KOPT-K1 (cell line): ENCODE measurements around the gene DISC1.

Experiments
- H3K27ac ChIP-seq: fragments of 200-600 bp; sonication (generic); 2 replicates; pipeline ENCODE4 v1.5.1; 2016; ENCODE audit warnings: antibody characterized with exemption, mild to moderate bottlenecking, low read depth, low read length; ENCODE audit not compliant: poor library complexity, severe bottlenecking
- H3K36me3 ChIP-seq: fragments of 200-600 bp; sonication (generic); 2 replicates; pipeline ENCODE4 v1.5.1; 2017; ENCODE audit warnings: antibody characterized with exemption, mild to moderate bottlenecking, low read length, moderate library complexity; ENCODE audit not compliant: insufficient read depth
- H3K9me3 ChIP-seq: fragments of 200-600 bp; sonication (generic); 2 replicates; pipeline ENCODE4 v1.5.1; 2017; ENCODE audit warnings: antibody characterized with exemption, low read length, mild to moderate bottlenecking; ENCODE audit not compliant: insufficient read depth, poor library complexity, severe bottlenecking

Gene DISC1

GRCh38 chr1:231705806-231706760 is 79.5 kb downstream of the DISC1 start:
- H3K27ac ChIP-seq = no peak overlapping the region
- no peaks in the 10 kb centered on the region for H3K36me3 ChIP-seq
- no peaks in the 10 kb centered on the region for H3K9me3 ChIP-seq

DNA sequence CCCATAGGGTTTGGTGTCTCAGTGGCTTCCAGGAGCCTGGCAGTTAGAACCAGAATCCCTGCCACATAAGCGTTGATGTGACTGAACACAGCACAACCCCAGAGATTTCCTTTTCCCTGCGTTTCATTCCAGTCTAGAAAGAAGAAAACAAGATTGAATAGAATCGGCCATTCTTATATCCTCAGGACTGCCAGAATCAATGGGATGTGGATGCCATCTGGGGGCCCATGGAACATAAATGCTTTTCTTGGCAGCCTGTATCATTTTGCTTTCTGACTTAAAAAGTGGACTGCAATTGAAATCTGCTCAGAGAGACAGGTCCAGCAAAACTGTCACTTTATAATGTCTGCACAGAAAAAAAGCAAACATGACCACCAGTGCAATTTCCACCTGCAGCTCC is 80.3 kb downstream of the DISC1 start:
- H3K36me3 ChIP-seq = no peaks in the 10 kb centered on the region
- H3K9me3 ChIP-seq = no peaks in the 10 kb centered on the region
- no peak overlapping the region for H3K27ac ChIP-seq

- Histone ChIP-seq H3K9me3 (no peaks in the 10 kb centered on the region), H3K36me3 (no peaks in the 10 kb centered on the region), H3K27ac (no peak overlapping the region)
Observed at GRCh38 chr1:231707407-231707806, 80.8 kb downstream of the DISC1 start.

GRCh38 chr1:231708394-231708793 is 81.8 kb downstream of the DISC1 start:
- H3K36me3 ChIP-seq = no peaks in the 10 kb centered on the region
- no peak overlapping the region for H3K27ac ChIP-seq
- no peaks in the 10 kb centered on the region for H3K9me3 ChIP-seq

GRCh38 chr1:231714440-231714839 is 87.8 kb downstream of the DISC1 start:
- Histone ChIP-seq H3K36me3 (no peaks in the 10 kb centered on the region), H3K9me3 (no peaks in the 10 kb centered on the region), H3K27ac (no peak overlapping the region)

GRCh38 chr1:231715816-231716722 is 89.5 kb downstream of the DISC1 start:
- H3K27ac ChIP-seq = no peak overlapping the region
- no peaks in the 10 kb centered on the region for H3K36me3 ChIP-seq
- H3K9me3 ChIP-seq = no peaks in the 10 kb centered on the region

- no peaks in the 10 kb centered on the region for H3K36me3 ChIP-seq
- no peak overlapping the region for H3K27ac ChIP-seq
- no peaks in the 10 kb centered on the region for H3K9me3 ChIP-seq
Observed at GRCh38 chr1:231716879-231717278, 90.3 kb downstream of the DISC1 start.

DNA sequence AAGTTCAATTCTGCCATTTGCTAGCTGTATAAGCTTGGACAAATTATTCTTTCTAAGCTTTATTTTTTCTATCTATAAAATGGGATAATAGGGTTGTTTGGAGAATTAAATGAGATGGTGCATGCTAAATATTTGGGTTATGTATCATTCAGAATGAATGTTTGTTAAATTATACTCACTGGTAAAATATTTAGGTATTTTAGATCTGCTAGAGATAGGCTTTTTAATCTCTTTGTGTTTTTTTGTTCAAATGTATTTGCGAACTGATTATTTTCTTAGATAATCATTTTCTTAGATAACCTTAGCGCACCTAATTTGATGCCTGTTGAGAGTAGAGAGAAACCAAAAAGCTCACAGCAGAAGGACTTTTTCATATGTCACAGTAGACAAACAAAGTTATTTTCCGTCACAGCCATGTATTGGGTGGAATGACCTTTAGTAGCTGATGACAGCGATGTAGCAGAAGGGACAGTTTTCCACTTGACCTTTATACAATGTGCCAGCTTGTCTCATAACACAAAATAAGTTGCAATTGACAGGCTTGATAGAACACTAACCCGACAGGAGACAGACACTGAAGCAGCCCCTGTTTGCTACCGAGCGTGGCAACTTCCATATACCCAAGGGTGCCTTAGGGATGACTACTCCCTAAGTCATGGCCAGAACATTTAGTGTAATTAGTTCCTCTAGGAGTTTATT is 93.0 kb downstream of the DISC1 start:
- no peaks in the 10 kb centered on the region for H3K36me3 ChIP-seq

GRCh38 chr1:231720652-231721325 is 94.2 kb downstream of the DISC1 start:
- no peaks in the 10 kb centered on the region for H3K36me3 ChIP-seq
- H3K9me3 ChIP-seq = no peaks in the 10 kb centered on the region
- H3K27ac ChIP-seq = no peak overlapping the region

More for the DNA sequence above, 93.0 kb downstream of the DISC1 start:
- H3K9me3 ChIP-seq = no peaks in the 10 kb centered on the region
- H3K27ac ChIP-seq = no peak overlapping the region

GRCh38 chr1:231721436-231721835 is 94.8 kb downstream of the DISC1 start:
- Histone ChIP-seq H3K27ac (no peak overlapping the region), H3K9me3 (no peaks in the 10 kb centered on the region), H3K36me3 (no peaks in the 10 kb centered on the region)

- H3K36me3 ChIP-seq = no peaks in the 10 kb centered on the region
- no peak overlapping the region for H3K27ac ChIP-seq
- H3K9me3 ChIP-seq = no peaks in the 10 kb centered on the region
Observed at GRCh38 chr1:231722356-231722755, 95.8 kb downstream of the DISC1 start.

- H3K36me3 ChIP-seq = no peaks in the 10 kb centered on the region
- no peak overlapping the region for H3K27ac ChIP-seq
Observed at GRCh38 chr1:231723146-231723545, 96.6 kb downstream of the DISC1 start.

GRCh38 chr1:231724041-231724440 is 97.5 kb downstream of the DISC1 start:
- H3K9me3 ChIP-seq = no peaks in the 10 kb centered on the region
- no peak overlapping the region for H3K27ac ChIP-seq
- H3K36me3 ChIP-seq = no peaks in the 10 kb centered on the region

More at GRCh38 chr1:231723146-231723545, 96.6 kb downstream of the DISC1 start:
- H3K9me3 ChIP-seq = no peaks in the 10 kb centered on the region

- Histone ChIP-seq H3K27ac (no peak overlapping the region), H3K36me3 (no peaks in the 10 kb centered on the region), H3K9me3 (no peaks in the 10 kb centered on the region)
Observed at GRCh38 chr1:231724876-231725647, 98.5 kb downstream of the DISC1 start.
